WTC11 (cell line): ENCODE data around the gene KLHL26.

Experiments used
- AFF4 ChIP-seq: sonication (generic); formaldehyde crosslinking; IDR thresholded peaks from 2 replicates; pipeline ENCODE4 v1.8.1; 2023; ENCODE audit warnings: mild to moderate bottlenecking, missing genetic modification reagents, borderline replicate concordance
- CTCF ChIP-seq: fragments of 200-600 bp; IDR thresholded peaks from 2 replicates; pipeline ENCODE4 v1.8.0; 2022; ENCODE audit warnings: antibody characterized with exemption
- ELF4 ChIP-seq: sonication (generic); formaldehyde crosslinking; IDR thresholded peaks from 2 replicates; pipeline ENCODE4 v1.8.1; 2022; ENCODE audit warnings: low read depth, mild to moderate bottlenecking, moderate library complexity, missing genetic modification reagents
- GABPB1 ChIP-seq: sonication (generic); formaldehyde crosslinking; IDR thresholded peaks from 2 replicates; pipeline ENCODE4 v1.8.1; 2023; ENCODE audit warnings: mild to moderate bottlenecking, missing genetic modification reagents
- MLX ChIP-seq: sonication (generic); formaldehyde crosslinking; IDR thresholded peaks from 2 replicates; pipeline ENCODE4 v1.8.1; 2023; ENCODE audit warnings: mild to moderate bottlenecking, missing genetic modification reagents, moderate library complexity
- MYBL2 ChIP-seq: sonication (generic); formaldehyde crosslinking; IDR thresholded peaks from 2 replicates; pipeline ENCODE4 v1.8.1; 2023; ENCODE audit warnings: mild to moderate bottlenecking, moderate library complexity, missing genetic modification reagents
- PRRX2 ChIP-seq: fragments of 250-450 bp; sonication (Bioruptor Pico); IDR thresholded peaks from 2 replicates; pipeline ENCODE4 v1.8.0; 2021; ENCODE audit warnings: mild to moderate bottlenecking
- RELA ChIP-seq: sonication (generic); formaldehyde crosslinking; IDR thresholded peaks from 2 replicates; pipeline ENCODE4 v1.8.1; 2022; ENCODE audit warnings: missing genetic modification reagents, mild to moderate bottlenecking, borderline replicate concordance
- SMAD3 ChIP-seq: sonication (generic); formaldehyde crosslinking; IDR thresholded peaks from 2 replicates; pipeline ENCODE4 v1.8.0; 2022; ENCODE audit warnings: missing genetic modification reagents, mild to moderate bottlenecking, borderline replicate concordance
- TP53 ChIP-seq: sonication (generic); formaldehyde crosslinking; IDR thresholded peaks from 2 replicates; pipeline ENCODE4 v1.8.1; 2023; ENCODE audit warnings: mild to moderate bottlenecking, missing genetic modification reagents
- ZNF232 ChIP-seq: sonication (generic); formaldehyde crosslinking; IDR thresholded peaks from 2 replicates; pipeline ENCODE4 v1.8.0; 2022; ENCODE audit warnings: mild to moderate bottlenecking, missing genetic modification reagents

GRCh38 chr19:18697680-18698079 lies 60.9 kb downstream of the KLHL26 start:
- TF ChIP-seq CTCF (no peak), AFF4 (CRISPR knock-in tag) (no peak), PRRX2 (no peak), ZNF232 (CRISPR knock-in tag) (no peak), SMAD3 (CRISPR knock-in tag) (no peak), GABPB1 (no peak), MYBL2 (no peak), ELF4 (CRISPR knock-in tag) (no peak), TP53 (CRISPR knock-in tag) (no peak), RELA (CRISPR knock-in tag) (no peak), MLX (CRISPR knock-in tag) (no peak)
